NOMO-1 (cell line): ENCODE measurements around the gene PRKCB.

ENCODE experiments used
- DNase-seq, 2 experiments: peaks; one replicate each; lab custom pipeline; 2025; ENCODE audit not compliant: unreplicated experiment in 2 of 2; lab: John Stamatoyannopoulos, UW

Gene PRKCB

GRCh38 chr16:23835390-23836077, at the start of gene PRKCB:
Gene PRKCB, plus strand, starts transcription at chr16:23835983.
- DNase-seq: peak; percentile 62 to 88

DNA sequence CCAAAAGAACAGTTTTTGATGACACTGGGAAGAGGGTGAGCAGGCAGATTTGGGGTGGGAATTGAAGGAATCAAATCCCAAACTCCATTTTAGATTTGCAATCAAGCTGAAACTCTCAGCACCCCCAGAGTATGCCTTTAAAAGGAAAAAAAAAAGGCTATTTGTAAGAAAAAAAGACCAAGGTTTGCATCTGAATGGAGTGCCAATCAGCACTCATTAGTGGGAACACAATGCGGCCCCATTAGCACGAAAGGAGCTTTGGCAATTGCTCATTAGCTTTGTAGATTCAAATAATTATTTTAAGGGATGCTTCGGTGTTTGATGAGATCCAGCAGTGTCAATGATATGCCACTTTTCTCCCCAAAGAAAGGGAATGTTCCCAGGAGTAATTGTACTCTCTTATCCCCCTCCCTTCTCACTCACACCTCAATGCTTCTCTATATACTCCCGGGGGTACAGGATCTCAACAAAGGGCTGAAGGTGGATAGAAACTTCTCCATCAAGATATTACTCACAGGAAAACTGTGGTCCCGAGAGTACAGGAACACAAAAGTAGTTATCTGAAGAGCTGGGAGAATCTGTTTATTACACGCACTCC, 48.7 kb upstream of the PRKCB start:
- no peak for DNase-seq

GRCh38 chr16:23788685-23789084, 47.1 kb upstream of the PRKCB start:
- peak; percentile 66 to 90 for DNase-seq

- DNase-seq: no peak
These were observed 40.4 kb upstream of the PRKCB start for GRCh38 chr16:23795378-23795777.

GRCh38 chr16:23796941-23797340, 38.8 kb upstream of the PRKCB start:
- no peak for DNase-seq

GRCh38 chr16:23801378-23801777, 34.4 kb upstream of the PRKCB start:
- peak; percentile 30 to 58 for DNase-seq

DNA sequence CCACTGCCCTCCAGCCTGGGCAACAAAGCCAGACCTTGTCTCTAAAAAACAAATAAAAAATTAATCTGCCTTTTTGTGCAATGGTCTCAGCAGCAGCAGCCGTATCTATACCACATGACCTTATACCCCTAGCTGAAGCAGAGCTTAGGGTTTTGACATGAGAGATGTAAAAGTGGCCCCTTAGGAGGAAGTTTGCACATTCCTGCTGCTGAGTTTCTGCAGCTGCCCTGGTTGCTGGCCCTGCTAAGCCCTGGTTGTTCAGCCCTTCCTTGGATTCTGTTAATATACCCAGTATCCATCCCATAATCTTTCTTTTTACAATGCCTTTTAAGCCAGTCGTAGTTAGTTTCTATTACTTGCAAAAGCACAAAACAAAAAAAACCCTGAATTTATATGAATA, 33.0 kb upstream of the PRKCB start:
- peak; percentile 13 to 28 for DNase-seq

GRCh38 chr16:23803591-23804123, 32.1 kb upstream of the PRKCB start:
- DNase-seq: peak; percentile 54 to 57

GRCh38 chr16:23807028-23807427, 28.8 kb upstream of the PRKCB start:
- peak; percentile 39 to 73 for DNase-seq

GRCh38 chr16:23821467-23821866, 14.3 kb upstream of the PRKCB start:
- no peak for DNase-seq

- no peak for DNase-seq
These were observed 13.7 kb upstream of the PRKCB start for GRCh38 chr16:23821875-23822688.

GRCh38 chr16:23823475-23824384, 12.1 kb upstream of the PRKCB start:
- DNase-seq: no peak

DNA sequence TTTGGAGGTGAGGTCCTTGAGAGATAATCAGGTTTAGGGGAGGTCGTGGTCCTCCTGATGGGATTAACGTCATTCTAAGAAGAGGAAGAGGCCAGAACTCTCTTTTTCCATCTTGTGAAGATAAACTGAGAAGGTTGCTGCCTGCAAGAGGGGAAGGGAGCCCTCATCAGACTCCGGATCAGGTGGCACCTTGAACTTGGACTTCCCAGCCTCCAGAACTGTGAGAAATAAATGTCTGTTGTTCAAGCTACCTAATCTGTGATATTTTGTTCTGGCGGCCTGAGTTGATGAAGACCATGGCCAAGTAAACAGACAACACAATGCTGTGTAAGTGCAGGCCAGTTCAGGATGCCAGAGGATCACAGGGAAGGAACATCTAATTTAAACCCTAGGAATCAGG, 10.9 kb upstream of the PRKCB start:
- no peak for DNase-seq

GRCh38 chr16:23826528-23827045, 9.2 kb upstream of the PRKCB start:
- peak; percentile 75 to 96 for DNase-seq

DNA sequence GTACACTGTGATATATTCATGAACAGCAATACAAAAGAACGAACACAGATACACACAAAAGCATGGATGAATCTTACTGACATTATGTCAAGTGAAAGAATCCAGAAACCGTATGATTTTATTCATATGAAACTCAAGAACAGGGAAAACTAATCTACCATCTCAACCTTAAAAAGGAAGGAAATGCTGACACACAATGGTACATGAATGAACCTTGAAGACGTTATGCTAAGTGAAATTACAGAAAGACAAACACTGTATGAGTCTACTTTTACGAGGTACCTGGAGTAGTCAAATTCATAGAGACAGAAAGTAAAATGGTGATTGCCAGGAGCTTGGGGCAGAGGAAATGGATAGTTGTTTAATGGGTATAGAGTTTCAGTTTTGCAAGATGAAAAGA, 8.7 kb upstream of the PRKCB start:
- peak in 1 of 2 experiments; percentile 49 for DNase-seq

GRCh38 chr16:23829454-23829853, 6.3 kb upstream of the PRKCB start:
- no peak for DNase-seq

DNA sequence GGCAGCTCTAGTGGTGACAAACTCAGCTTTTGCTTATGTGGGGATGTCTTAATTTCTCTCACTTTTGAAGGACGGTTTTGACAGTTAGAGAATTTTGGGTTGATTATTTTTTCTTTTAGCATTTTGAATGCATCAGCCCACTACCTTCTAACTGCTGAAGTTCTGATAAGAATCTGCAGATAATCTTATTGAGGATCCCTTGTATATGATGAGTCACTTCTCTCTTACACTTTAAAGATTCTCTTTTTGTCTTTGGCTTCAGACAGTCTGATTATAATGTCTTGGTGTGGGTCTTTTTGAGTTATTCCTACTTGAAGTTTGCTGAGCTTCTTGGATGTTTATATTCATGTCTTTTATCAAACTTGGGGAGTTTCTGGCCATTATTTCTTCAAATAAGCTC, 5.5 kb upstream of the PRKCB start:
- DNase-seq: no peak

DNA sequence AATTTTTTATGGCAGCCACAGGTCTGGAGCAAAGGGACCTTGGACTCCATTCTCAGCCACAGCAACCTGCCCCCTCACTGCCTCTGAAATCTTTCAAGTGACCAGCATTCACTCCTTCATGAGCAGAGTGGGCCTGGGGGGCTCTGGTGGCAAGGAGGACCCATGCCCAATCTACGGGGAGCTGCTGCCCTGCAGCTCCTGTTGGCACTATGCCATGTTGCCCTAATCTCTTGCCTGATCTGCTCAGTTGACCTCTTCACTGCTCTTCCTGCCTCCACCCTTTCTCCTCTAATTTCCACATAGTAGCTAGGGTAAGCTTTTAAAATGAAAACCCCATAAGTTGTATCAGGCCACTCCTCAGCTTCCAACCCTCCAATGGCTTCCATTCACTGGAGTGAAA, 2.9 kb upstream of the PRKCB start:
- DNase-seq: no peak

GRCh38 chr16:23833504-23833903, 2.3 kb upstream of the PRKCB start:
- DNase-seq: no peak

- DNase-seq: no peak
These were observed 1.7 kb upstream of the PRKCB start for GRCh38 chr16:23833960-23834685.
